Panc1 (cell line): ENCODE data around the gene CABP2.

Experiments used
- POLR2AphosphoS5 ChIP-seq: IDR thresholded peaks from 2 replicates; pipeline ENCODE4 v1.6.1; 2012; ENCODE audit warnings: mild to moderate bottlenecking, low read depth, low read length, moderate library complexity
- SIN3A ChIP-seq: IDR thresholded peaks from 2 replicates; pipeline ENCODE4 v1.6.1; 2012; ENCODE audit warnings: low read depth, mild to moderate bottlenecking, low read length, moderate library complexity, borderline replicate concordance; ENCODE audit not compliant: insufficient read depth
- TCF7L2 ChIP-seq: IDR thresholded peaks from 2 replicates; pipeline ENCODE4 v1.6.1; 2011; ENCODE audit warnings: mild to moderate bottlenecking, low read depth, low read length, inconsistent platforms
- TF ChIP-seq, protein P1 (sequence below): fragments of 450-650 bp; IDR thresholded peaks from 2 replicates; pipeline ENCODE4 v1.5.1; 2017; ENCODE audit warnings: mild to moderate bottlenecking
- TF ChIP-seq, protein P2 (sequence below), 2 experiments: IDR thresholded peaks; 2 replicates each; pipeline ENCODE4 v1.6.1; 2011 to 2012; ENCODE audit warnings: low read depth in 2 of 2, control low read depth in 1 of 2, low read length in 1 of 2, mild to moderate bottlenecking in 1 of 2, moderate library complexity in 1 of 2; ENCODE audit not compliant: insufficient read depth in 1 of 2

GRCh38 chr11:67571443-67571842 is 48.2 kb upstream of the CABP2 start:
- TF ChIP-seq POLR2AphosphoS5 = no peak
- TF ChIP-seq, protein P1, sequence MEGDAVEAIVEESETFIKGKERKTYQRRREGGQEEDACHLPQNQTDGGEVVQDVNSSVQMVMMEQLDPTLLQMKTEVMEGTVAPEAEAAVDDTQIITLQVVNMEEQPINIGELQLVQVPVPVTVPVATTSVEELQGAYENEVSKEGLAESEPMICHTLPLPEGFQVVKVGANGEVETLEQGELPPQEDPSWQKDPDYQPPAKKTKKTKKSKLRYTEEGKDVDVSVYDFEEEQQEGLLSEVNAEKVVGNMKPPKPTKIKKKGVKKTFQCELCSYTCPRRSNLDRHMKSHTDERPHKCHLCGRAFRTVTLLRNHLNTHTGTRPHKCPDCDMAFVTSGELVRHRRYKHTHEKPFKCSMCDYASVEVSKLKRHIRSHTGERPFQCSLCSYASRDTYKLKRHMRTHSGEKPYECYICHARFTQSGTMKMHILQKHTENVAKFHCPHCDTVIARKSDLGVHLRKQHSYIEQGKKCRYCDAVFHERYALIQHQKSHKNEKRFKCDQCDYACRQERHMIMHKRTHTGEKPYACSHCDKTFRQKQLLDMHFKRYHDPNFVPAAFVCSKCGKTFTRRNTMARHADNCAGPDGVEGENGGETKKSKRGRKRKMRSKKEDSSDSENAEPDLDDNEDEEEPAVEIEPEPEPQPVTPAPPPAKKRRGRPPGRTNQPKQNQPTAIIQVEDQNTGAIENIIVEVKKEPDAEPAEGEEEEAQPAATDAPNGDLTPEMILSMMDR = no peak
- TF ChIP-seq TCF7L2 = no peak
- TF ChIP-seq SIN3A = no peak
- TF ChIP-seq, protein P2, sequence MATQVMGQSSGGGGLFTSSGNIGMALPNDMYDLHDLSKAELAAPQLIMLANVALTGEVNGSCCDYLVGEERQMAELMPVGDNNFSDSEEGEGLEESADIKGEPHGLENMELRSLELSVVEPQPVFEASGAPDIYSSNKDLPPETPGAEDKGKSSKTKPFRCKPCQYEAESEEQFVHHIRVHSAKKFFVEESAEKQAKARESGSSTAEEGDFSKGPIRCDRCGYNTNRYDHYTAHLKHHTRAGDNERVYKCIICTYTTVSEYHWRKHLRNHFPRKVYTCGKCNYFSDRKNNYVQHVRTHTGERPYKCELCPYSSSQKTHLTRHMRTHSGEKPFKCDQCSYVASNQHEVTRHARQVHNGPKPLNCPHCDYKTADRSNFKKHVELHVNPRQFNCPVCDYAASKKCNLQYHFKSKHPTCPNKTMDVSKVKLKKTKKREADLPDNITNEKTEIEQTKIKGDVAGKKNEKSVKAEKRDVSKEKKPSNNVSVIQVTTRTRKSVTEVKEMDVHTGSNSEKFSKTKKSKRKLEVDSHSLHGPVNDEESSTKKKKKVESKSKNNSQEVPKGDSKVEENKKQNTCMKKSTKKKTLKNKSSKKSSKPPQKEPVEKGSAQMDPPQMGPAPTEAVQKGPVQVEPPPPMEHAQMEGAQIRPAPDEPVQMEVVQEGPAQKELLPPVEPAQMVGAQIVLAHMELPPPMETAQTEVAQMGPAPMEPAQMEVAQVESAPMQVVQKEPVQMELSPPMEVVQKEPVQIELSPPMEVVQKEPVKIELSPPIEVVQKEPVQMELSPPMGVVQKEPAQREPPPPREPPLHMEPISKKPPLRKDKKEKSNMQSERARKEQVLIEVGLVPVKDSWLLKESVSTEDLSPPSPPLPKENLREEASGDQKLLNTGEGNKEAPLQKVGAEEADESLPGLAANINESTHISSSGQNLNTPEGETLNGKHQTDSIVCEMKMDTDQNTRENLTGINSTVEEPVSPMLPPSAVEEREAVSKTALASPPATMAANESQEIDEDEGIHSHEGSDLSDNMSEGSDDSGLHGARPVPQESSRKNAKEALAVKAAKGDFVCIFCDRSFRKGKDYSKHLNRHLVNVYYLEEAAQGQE (IDR thresholded peaks at IDR 0.05; ENCODE audit: insufficient read depth in 1 of 2, low read depth in 2 of 2, low read length in 1 of 2) = no peak
